ENCODE data around the gene ADCY4.
A peak's percentile ranks its signal among the peaks of the same experiment; 100 is the strongest.
"Not testable (repeated sequence)": the region's sequence is repeated elsewhere in the genome, so short reads cannot be mapped to it uniquely, and the experiment has no call there.

The ADCY4 gene

DNA sequence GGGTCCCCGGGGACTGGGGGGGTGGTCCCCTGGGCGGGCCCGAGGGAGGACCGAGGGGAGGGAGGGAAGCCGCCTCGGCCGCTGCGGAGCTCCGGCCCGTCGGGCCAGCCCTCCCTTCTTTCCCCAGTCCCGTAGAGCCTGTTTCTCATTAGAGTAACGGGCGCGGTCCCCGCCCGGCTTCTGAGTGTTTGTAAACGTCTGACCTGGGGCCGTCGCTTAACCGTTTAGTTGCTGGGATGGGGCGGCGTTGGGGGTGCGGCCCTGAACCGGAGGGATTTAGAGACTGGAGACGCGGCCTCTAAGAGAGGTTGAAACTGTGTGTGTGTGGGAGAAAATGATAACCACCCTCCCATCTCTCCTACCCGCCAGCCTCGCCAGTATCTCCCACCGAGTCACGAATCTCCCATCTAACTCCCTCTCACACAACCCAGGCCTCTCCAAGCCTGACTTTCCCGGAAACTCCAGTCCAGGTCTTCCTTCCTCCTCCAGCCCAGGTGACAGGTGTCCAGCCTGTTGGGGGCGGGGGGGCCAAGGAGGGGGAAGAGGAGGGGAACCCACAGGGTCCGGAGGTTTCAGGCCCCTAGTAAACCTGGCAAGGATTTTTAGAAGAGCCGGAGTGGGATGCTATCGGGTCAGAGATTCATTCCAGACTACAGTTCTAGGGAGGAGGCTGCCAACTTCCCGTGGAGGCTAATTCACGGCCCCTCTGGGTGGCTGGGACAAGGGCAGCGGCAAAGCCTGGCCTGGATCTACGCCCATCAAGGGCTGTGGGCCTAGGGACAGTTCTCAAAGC is 32.0 kb upstream of the ADCY4 start:
- FAIRE-seq: peak; percentile 95

- FAIRE-seq: no peak
These were observed 31.5 kb upstream of the ADCY4 start for GRCh38 chr14:24366413-24366720.

- peak; percentile 95 for FAIRE-seq
These were observed 30.9 kb upstream of the ADCY4 start for GRCh38 chr14:24365600-24366412.

- no peak for FAIRE-seq
These were observed 30.0 kb upstream of the ADCY4 start for GRCh38 chr14:24364841-24365240.

- FAIRE-seq: no peak
These were observed 28.5 kb upstream of the ADCY4 start for GRCh38 chr14:24363401-24363800.

- FAIRE-seq: no peak
These were observed 27.5 kb upstream of the ADCY4 start for GRCh38 chr14:24362241-24362960.

DNA sequence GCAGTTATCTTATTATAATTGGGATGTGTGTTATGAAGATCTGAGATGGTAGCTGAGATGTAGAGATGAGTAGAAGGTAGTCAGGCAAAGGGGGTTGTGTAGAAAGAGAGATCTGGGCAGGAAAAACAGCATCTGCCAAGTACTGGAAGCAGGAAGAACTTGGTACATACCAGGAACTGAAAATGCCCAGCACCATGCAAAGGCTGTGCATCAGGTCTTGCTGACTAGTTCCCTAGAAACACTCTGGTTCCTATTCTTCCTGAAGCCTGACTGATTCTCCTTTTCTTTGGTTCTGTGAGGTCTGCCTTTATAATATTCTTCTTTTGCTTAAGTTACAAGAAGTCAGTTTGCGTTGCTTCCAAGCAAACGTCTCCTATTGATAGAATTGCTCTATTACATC is 26.5 kb upstream of the ADCY4 start:
- FAIRE-seq: no peak

DNA sequence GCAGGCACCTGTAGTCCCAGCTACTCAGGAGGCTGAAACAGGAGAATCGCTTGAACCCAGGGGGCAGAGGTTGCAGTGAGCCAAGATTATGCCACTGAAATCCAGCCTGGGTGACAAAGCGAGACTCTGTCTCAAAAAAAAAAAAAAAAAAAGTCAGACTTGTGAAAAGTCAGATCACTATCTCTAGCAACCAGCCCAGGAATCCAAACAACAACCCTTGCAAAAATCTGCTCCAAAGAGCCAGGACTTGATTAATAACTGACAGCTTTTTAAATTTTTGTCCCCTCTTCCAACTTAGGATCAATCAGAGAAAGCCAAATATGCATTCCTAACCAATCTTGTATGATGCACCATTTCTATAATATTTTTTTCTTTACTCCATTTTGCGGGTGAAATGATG is 25.4 kb upstream of the ADCY4 start:
- no peak for FAIRE-seq

DNA sequence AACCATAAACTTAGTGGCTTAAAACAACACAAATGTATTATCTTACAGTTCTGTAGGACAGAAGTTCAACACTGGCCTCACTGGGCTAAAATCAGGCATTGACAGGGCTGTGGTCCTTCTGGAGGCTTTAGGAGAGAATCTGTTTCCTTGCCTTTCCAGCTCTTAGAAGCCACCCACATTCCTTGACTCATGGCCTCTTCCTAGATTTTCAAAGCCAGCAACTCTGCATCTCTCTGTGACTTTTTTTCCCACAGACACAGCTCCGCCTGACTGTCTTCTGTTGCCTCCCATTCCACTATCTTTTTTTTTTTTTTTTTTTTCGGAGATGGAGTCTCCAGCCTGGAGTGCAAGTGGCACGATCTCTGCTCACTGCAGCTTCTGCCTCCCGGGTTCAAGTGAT is 21.3 kb upstream of the ADCY4 start:
- no peak for FAIRE-seq

GRCh38 chr14:24355009-24355408 is 20.1 kb upstream of the ADCY4 start:
- no peak for FAIRE-seq

- FAIRE-seq: not testable (repeated sequence)
These were observed 19.6 kb upstream of the ADCY4 start for GRCh38 chr14:24354482-24354825.

GRCh38 chr14:24353559-24354481 is 18.9 kb upstream of the ADCY4 start:
- FAIRE-seq: no peak

DNA sequence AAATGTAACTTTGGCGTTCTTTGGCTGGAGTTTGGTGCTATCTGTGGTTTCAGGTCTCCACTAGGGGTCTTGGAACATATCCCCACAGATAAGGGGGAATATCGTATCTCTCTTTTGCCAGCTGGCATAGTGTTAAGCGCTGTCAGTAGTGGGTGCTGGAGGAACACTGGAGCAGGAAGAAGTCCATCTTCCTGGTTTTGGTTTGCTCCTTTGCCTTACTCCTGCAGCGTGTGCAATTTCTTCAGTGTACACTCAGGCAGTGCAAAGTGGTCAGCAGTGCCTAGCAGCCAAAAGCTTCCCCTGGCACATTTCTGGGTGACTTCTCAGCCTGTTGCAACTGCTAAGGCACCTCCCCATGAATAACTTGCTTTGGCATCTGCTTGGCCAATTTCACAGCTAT is 16.6 kb upstream of the ADCY4 start:
- FAIRE-seq: no peak

- FAIRE-seq: no peak
These were observed 14.9 kb upstream of the ADCY4 start for GRCh38 chr14:24349742-24350141.

DNA sequence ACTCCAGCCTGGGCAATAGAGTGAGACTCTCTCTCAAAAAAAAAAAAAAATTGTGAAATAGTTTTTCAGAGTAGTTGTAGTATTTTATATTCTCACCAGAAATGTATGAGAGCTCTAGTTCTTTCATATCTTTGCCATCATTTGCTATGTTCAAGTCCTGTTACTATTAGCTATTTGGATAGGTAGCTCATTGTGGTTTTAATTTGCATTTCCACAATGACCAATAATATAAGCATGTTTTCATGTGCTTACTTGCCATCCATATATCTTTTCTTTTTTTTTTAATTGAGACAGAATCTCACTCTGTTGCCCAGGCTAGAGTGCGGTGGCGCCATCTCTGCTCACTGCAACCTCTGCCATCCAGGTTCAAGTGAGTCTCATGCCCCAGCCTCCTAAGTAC is 13.3 kb upstream of the ADCY4 start:
- FAIRE-seq: no peak

GRCh38 chr14:24347134-24347533 is 12.3 kb upstream of the ADCY4 start:
- no peak for FAIRE-seq

DNA sequence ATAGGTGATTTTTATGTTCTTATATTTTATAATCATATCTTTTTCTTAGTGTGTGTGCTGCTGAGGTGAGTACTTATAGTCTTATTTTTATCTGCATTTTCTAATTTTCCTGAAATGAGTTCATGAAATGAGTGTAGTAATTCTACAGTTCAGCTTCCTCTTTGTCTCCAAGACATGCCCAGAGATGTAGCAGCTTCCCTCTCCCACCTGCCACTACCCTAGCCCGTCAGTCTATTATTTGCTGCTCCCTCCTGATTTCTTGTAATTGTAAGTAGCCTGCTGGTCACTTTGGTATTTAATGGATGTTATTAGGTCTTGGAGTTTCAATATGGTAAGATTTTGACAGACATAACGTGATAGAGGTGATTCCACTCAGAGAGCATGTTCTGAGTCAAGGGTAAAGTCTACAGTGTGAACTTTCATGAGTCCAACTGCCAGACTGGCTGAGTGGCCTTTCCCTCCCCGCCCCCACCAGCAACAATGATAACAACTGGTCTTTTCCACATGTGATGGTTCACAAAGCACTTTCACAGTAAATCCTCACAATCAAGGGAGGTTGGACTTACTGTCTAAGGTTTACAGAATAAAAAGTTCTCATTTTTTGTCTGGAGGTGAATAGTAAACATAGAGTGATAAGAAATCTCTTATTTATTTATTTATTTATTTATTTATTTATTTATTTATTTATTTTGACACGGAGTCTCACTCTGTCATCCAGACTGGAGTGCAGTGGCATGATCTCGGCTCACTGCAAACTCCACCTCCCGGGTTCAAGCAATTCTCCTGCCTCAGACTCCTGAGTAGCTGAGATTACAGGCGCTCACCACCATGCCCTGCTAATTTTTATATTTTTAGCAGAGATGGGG is 9.2 kb upstream of the ADCY4 start:
- no peak for FAIRE-seq

DNA sequence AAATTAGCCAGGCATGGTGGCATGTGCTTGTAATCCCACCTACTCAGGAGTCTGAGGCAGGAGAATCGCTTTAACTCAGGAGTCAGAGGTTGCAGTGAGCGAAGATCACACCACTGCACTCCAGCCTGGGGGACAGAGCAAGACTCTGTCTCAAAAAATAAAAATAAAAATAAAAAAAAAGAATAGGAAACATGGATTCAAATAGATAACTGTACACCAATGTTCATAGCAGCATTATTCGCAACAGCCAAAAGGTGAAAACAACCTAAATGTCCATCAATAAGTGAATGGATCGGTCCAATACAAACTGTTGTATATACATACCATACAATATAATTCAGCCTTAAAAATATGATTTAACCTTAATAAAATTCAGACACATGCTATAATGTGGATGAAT is 8.0 kb upstream of the ADCY4 start:
- FAIRE-seq: no peak

DNA sequence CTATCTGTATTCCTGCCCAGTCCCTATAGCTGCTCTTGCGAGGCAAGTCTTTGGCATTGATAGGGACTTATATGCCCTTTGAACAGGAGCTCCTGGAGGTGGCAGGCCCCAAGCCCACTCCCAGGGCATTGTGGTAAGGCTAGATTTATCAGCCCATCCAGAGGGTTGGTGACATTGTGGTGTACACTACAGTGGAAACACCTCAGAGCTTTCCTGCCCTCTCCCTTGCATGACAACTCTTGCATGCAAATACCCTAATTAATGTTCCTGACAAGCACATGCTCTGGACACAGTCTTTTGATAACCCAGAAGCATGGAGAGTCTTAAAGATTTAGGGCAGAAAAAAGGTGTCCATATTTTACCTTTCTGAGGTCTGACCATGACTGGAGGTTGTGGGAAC is 5.7 kb upstream of the ADCY4 start:
- no peak for FAIRE-seq

GRCh38 chr14:24339284-24340151 is 4.6 kb upstream of the ADCY4 start, which contains the start of gene RIPK3:
Gene RIPK3, minus strand, starts transcription at chr14:24339991. Its CDS starts 165 bp downstream, at chr14:24339826.
- FAIRE-seq: no peak

DNA sequence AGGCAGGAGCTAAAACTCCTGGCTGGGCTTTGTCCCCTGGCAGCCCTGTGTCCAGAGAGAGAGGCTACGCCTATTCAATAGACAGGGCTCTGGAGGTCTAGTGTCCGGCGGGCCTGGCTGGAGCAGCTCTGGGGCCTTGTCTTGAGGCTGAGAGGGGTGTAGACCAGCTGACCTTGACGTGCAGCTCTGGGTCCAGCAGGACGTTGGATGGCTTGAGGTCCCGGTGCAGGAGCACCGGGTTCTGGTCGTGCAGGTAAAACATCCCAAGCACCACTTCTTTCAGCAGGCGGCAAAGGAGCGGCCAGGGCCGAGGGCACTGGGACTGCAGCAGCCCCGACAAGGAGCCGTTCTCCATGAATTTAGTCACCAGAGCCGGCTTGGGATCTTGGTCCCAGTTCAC is 4.0 kb upstream of the ADCY4 start:
- no peak for FAIRE-seq
